NCI-H187 treated with DMSO at 0.1 percent for 48 hours (cell line): ENCODE results near the gene AP3D1.
"Not testable (repeated sequence)": the region's sequence is repeated elsewhere in the genome, so short reads cannot be mapped to it uniquely, and the experiment has no call there.

ENCODE experiments used
- DNase-seq: peaks from one replicate; lab custom pipeline; 2025; lab: John Stamatoyannopoulos, UW

The AP3D1 gene

GRCh38 chr19:2150794-2151338 lies 500 bp downstream of the AP3D1 start:
- no peak for DNase-seq

- DNase-seq: no peak
These were observed 1.2 kb downstream of the AP3D1 start for GRCh38 chr19:2149980-2150793.

- DNase-seq: no peak
These were observed 2.8 kb downstream of the AP3D1 start for GRCh38 chr19:2148482-2149135.

GRCh38 chr19:2145831-2146241 lies 5.5 kb downstream of the AP3D1 start:
- no peak for DNase-seq

- no peak for DNase-seq
These were observed 7.2 kb downstream of the AP3D1 start for GRCh38 chr19:2144190-2144589.

GRCh38 chr19:2142173-2142829 lies 9.1 kb downstream of the AP3D1 start:
- no peak for DNase-seq

GRCh38 chr19:2140138-2140569 lies 11.2 kb downstream of the AP3D1 start:
- no peak for DNase-seq

GRCh38 chr19:2139385-2140137 lies 11.8 kb downstream of the AP3D1 start:
- DNase-seq: no peak

GRCh38 chr19:2138061-2138728 lies 13.2 kb downstream of the AP3D1 start:
- DNase-seq: no peak

GRCh38 chr19:2136796-2137195 lies 14.6 kb downstream of the AP3D1 start:
- DNase-seq: no peak

- no peak for DNase-seq
These were observed 15.6 kb downstream of the AP3D1 start for GRCh38 chr19:2135474-2136402.

- no peak for DNase-seq
These were observed 18.5 kb downstream of the AP3D1 start for GRCh38 chr19:2132731-2133490.

- DNase-seq: no peak
These were observed 19.2 kb downstream of the AP3D1 start for GRCh38 chr19:2132191-2132590.

GRCh38 chr19:2131012-2131975 lies 20.1 kb downstream of the AP3D1 start:
- not testable (repeated sequence) for DNase-seq

GRCh38 chr19:2129892-2130770 lies 21.2 kb downstream of the AP3D1 start:
- no peak for DNase-seq

- no peak for DNase-seq
These were observed 21.9 kb downstream of the AP3D1 start for GRCh38 chr19:2129486-2129885.

GRCh38 chr19:2129022-2129421 lies 22.3 kb downstream of the AP3D1 start:
- DNase-seq: no peak
